ENCODE results near the gene RETREG1.

Gene RETREG1

GRCh38 chr5:16644301-16644889 is 27.6 kb upstream of the RETREG1 start:
- Histone ChIP-seq H3K9me3 (ENCODE audit: control insufficient read depth in 1 of 2, low read length in 2 of 2) (no peaks in the 10 kb centered on the region), H3K27ac (ENCODE audit: low read length) (no peak overlapping the region), H3K4me1 (ENCODE audit: control insufficient read depth in 1 of 2, insufficient read depth in 2 of 2, low read length in 2 of 2) (no peaks in the 10 kb centered on the region), H3K4me3 (ENCODE audit: low read depth in 1 of 2, low read length in 2 of 2) (no peak overlapping the region), H3K27me3 (ENCODE audit: low read depth, low read length) (no peaks in the 10 kb centered on the region), H3K36me3 (ENCODE audit: control insufficient read depth in 1 of 2, insufficient read depth in 2 of 2, low read length in 2 of 2) (no peaks in the 10 kb centered on the region)

- Histone ChIP-seq H3K27me3 (ENCODE audit: low read depth, low read length) (no peaks in the 10 kb centered on the region), H3K4me1 (ENCODE audit: control insufficient read depth in 1 of 2, insufficient read depth in 2 of 2, low read length in 2 of 2) (no peaks in the 10 kb centered on the region), H3K36me3 (ENCODE audit: control insufficient read depth in 1 of 2, insufficient read depth in 2 of 2, low read length in 2 of 2) (no peaks in the 10 kb centered on the region), H3K4me3 (ENCODE audit: low read depth in 1 of 2, low read length in 2 of 2) (no peak overlapping the region), H3K9me3 (ENCODE audit: control insufficient read depth in 1 of 2, low read length in 2 of 2) (no peaks in the 10 kb centered on the region), H3K27ac (ENCODE audit: low read length) (no peak overlapping the region)
Observed at GRCh38 chr5:16642867-16643266, 26.1 kb upstream of the RETREG1 start.

DNA sequence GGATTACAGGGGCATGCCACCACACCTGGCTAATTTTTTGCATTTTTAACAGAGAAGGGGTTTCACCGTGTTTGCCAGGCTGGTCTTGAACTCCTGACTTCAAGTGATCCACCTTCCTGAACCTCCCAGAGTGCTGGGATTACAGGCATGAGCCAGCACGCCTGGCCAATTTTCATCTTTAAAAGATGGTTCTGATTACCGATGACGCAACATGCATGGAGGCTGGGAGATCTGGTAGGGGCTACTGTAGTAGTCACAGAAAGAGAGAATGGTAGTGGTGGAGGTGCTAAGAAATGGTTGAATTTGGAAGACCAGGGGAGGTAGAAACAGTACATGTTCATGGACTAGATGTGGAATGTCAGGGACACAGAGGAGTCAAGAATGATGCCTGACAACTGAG is 22.4 kb upstream of the RETREG1 start:
- Histone ChIP-seq H3K27ac (ENCODE audit: low read length) (no peak overlapping the region), H3K27me3 (ENCODE audit: low read depth, low read length) (no peaks in the 10 kb centered on the region), H3K36me3 (ENCODE audit: control insufficient read depth in 1 of 2, insufficient read depth in 2 of 2, low read length in 2 of 2) (no peaks in the 10 kb centered on the region), H3K9me3 (ENCODE audit: control insufficient read depth in 1 of 2, low read length in 2 of 2) (no peaks in the 10 kb centered on the region), H3K4me1 (ENCODE audit: control insufficient read depth in 1 of 2, insufficient read depth in 2 of 2, low read length in 2 of 2) (no peaks in the 10 kb centered on the region), H3K4me3 (ENCODE audit: low read depth in 1 of 2, low read length in 2 of 2) (no peak overlapping the region)

DNA sequence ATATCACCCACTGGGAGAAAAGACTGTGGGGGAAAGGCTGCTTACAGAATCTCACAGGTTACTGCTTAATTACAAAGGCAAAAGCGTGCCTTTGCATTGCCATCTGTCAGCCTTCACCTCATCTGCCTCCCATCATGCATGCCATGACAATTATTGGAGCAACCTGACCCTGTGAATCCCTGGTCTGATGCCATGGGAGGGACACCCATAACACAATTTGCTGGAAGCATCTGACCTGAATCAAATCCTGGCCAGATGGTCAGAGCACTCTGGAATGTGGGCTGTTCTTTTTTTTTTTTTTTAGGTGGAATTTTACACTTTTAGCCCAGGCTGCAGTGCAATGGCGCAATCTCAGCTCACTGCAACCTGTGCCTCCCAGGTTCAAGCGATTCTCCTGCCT is 11.6 kb upstream of the RETREG1 start:
- Histone ChIP-seq H3K9me3 (ENCODE audit: control insufficient read depth in 1 of 2, low read length in 2 of 2) (no peaks in the 10 kb centered on the region), H3K27ac (ENCODE audit: low read length) (no peak overlapping the region), H3K36me3 (ENCODE audit: control insufficient read depth in 1 of 2, insufficient read depth in 2 of 2, low read length in 2 of 2) (no peaks in the 10 kb centered on the region), H3K4me1 (ENCODE audit: control insufficient read depth in 1 of 2, insufficient read depth in 2 of 2, low read length in 2 of 2) (no peaks in the 10 kb centered on the region), H3K4me3 (ENCODE audit: low read depth in 1 of 2, low read length in 2 of 2) (no peak overlapping the region), H3K27me3 (ENCODE audit: low read depth, low read length) (no peaks in the 10 kb centered on the region)

- Histone ChIP-seq H3K27ac (ENCODE audit: low read length) (no peak overlapping the region), H3K4me3 (ENCODE audit: low read depth in 1 of 2, low read length in 2 of 2) (no peak overlapping the region), H3K9me3 (ENCODE audit: control insufficient read depth in 1 of 2, low read length in 2 of 2) (no peaks in the 10 kb centered on the region)
Observed at GRCh38 chr5:16626696-16627264, 10.0 kb upstream of the RETREG1 start.

GRCh38 chr5:16625096-16625495 is 8.3 kb upstream of the RETREG1 start:
- H3K27ac ChIP-seq (ENCODE audit: low read length), result no peak overlapping the region
- H3K27me3 ChIP-seq (ENCODE audit: low read depth, low read length), result no peaks in the 10 kb centered on the region
- H3K9me3 ChIP-seq (ENCODE audit: control insufficient read depth in 1 of 2, low read length in 2 of 2), result no peaks in the 10 kb centered on the region
- no peaks in the 10 kb centered on the region for H3K4me1 ChIP-seq (ENCODE audit: control insufficient read depth in 1 of 2, insufficient read depth in 2 of 2, low read length in 2 of 2)
- H3K36me3 ChIP-seq (ENCODE audit: control insufficient read depth in 1 of 2, insufficient read depth in 2 of 2, low read length in 2 of 2), result no peaks in the 10 kb centered on the region
- H3K4me3 ChIP-seq (ENCODE audit: low read depth in 1 of 2, low read length in 2 of 2), result no peak overlapping the region

More at GRCh38 chr5:16626696-16627264, 10.0 kb upstream of the RETREG1 start:
- Histone ChIP-seq H3K27me3 (ENCODE audit: low read depth, low read length) (no peaks in the 10 kb centered on the region), H3K36me3 (ENCODE audit: control insufficient read depth in 1 of 2, insufficient read depth in 2 of 2, low read length in 2 of 2) (no peaks in the 10 kb centered on the region), H3K4me1 (ENCODE audit: control insufficient read depth in 1 of 2, insufficient read depth in 2 of 2, low read length in 2 of 2) (no peaks in the 10 kb centered on the region)

- no peak overlapping the region for H3K4me3 ChIP-seq (ENCODE audit: low read depth in 1 of 2, low read length in 2 of 2)
- no peaks in the 10 kb centered on the region for H3K9me3 ChIP-seq (ENCODE audit: control insufficient read depth in 1 of 2, low read length in 2 of 2)
- H3K27ac ChIP-seq (ENCODE audit: low read length), result no peak overlapping the region
- peaks cover 0 to 12% of the 10 kb centered on the region in 2 donors for H3K4me1 ChIP-seq (ENCODE audit: control insufficient read depth in 1 of 2, insufficient read depth in 2 of 2, low read length in 2 of 2)
- H3K27me3 ChIP-seq (ENCODE audit: low read depth, low read length), result no peaks in the 10 kb centered on the region
- no peaks in the 10 kb centered on the region for H3K36me3 ChIP-seq (ENCODE audit: control insufficient read depth in 1 of 2, insufficient read depth in 2 of 2, low read length in 2 of 2)
Observed at GRCh38 chr5:16619136-16619535, 2.3 kb upstream of the RETREG1 start.

- no peak overlapping the region for H3K4me3 ChIP-seq (ENCODE audit: low read depth in 1 of 2, low read length in 2 of 2)
- no peaks in the 10 kb centered on the region for H3K9me3 ChIP-seq (ENCODE audit: control insufficient read depth in 1 of 2, low read length in 2 of 2)
- H3K36me3 ChIP-seq (ENCODE audit: control insufficient read depth in 1 of 2, insufficient read depth in 2 of 2, low read length in 2 of 2), result no peaks in the 10 kb centered on the region
- peaks cover 0 to 12% of the 10 kb centered on the region in 2 donors for H3K4me1 ChIP-seq (ENCODE audit: control insufficient read depth in 1 of 2, insufficient read depth in 2 of 2, low read length in 2 of 2)
- no peak overlapping the region for H3K27ac ChIP-seq (ENCODE audit: low read length)
- no peaks in the 10 kb centered on the region for H3K27me3 ChIP-seq (ENCODE audit: low read depth, low read length)
Observed at GRCh38 chr5:16618138-16618897, 1.5 kb upstream of the RETREG1 start.

GRCh38 chr5:16617274-16617968 is 624 bp upstream of the RETREG1 start:
- Histone ChIP-seq H3K36me3 (ENCODE audit: control insufficient read depth in 1 of 2, insufficient read depth in 2 of 2, low read length in 2 of 2) (no peaks in the 10 kb centered on the region), H3K4me1 (ENCODE audit: control insufficient read depth in 1 of 2, insufficient read depth in 2 of 2, low read length in 2 of 2) (peaks cover 0 to 12% of the 10 kb centered on the region in 2 donors), H3K27ac (ENCODE audit: low read length) (no peak overlapping the region), H3K27me3 (ENCODE audit: low read depth, low read length) (no peaks in the 10 kb centered on the region), H3K4me3 (ENCODE audit: low read depth in 1 of 2, low read length in 2 of 2) (peak overlapping the region; percentile 35 to 86), H3K9me3 (ENCODE audit: control insufficient read depth in 1 of 2, low read length in 2 of 2) (no peaks in the 10 kb centered on the region)

- Histone ChIP-seq H3K9me3 (ENCODE audit: control insufficient read depth in 1 of 2, low read length in 2 of 2) (no peaks in the 10 kb centered on the region), H3K27me3 (ENCODE audit: low read depth, low read length) (no peaks in the 10 kb centered on the region), H3K4me3 (ENCODE audit: low read depth in 1 of 2, low read length in 2 of 2) (peak overlapping the region; percentile 46 to 86), H3K27ac (ENCODE audit: low read length) (peak overlapping the region; percentile 32), H3K4me1 (ENCODE audit: control insufficient read depth in 1 of 2, insufficient read depth in 2 of 2, low read length in 2 of 2) (peaks cover 0 to 12% of the 10 kb centered on the region in 2 donors), H3K36me3 (ENCODE audit: control insufficient read depth in 1 of 2, insufficient read depth in 2 of 2, low read length in 2 of 2) (no peaks in the 10 kb centered on the region)
Observed at GRCh38 chr5:16615741-16616535, 859 bp downstream of the RETREG1 start.

DNA sequence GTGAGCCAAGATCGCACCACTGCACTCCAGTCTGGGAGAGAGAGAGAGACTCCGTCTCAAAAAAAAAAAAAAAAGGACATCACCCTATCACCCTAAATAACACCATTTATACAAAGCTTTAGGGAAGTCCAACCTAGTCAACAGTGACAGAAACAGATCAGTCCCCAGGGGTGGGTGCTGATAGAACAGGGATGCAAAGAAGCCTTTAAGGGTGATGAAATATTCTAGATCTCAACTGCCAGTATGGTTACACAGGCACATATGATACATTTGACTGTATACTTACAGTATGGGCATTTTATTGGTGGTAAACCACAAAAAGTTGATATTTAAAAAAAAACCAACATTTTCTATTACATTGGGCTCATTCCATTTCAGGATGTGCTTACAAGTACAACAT is 4.8 kb downstream of the RETREG1 start:
- Histone ChIP-seq H3K4me3 (ENCODE audit: low read depth in 1 of 2, low read length in 2 of 2) (no peak overlapping the region), H3K4me1 (ENCODE audit: control insufficient read depth in 1 of 2, insufficient read depth in 2 of 2, low read length in 2 of 2) (peaks cover 0 to 8% of the 10 kb centered on the region in 2 donors), H3K27me3 (ENCODE audit: low read depth, low read length) (no peaks in the 10 kb centered on the region), H3K27ac (ENCODE audit: low read length) (no peak overlapping the region), H3K36me3 (ENCODE audit: control insufficient read depth in 1 of 2, insufficient read depth in 2 of 2, low read length in 2 of 2) (no peaks in the 10 kb centered on the region), H3K9me3 (ENCODE audit: control insufficient read depth in 1 of 2, low read length in 2 of 2) (no peaks in the 10 kb centered on the region)

All from muscle layer of duodenum (tissue), 2 donors.